Neural cell (in vitro differentiated cells): ENCODE measurements around the gene FHIT. TPM values are rescaled to one million over a fixed set of nuclear protein-coding genes. Genes with fewer than 3 reads are reported as not detected.

Source experiments
- H2AFZ ChIP-seq: fragments of 200-600, 300-800 bp; sonication (generic), shearing (Covaris generic); 2 replicates; pipeline ENCODE4 v1.6.0; 2014; ENCODE audit warnings: low read depth, mild to moderate bottlenecking, antibody characterized with exemption, low read length, moderate library complexity
- H3F3A ChIP-seq: fragments of 200-600 bp; shearing (Covaris generic); 2 replicates; pipeline ENCODE4 v1.6.1; 2016; ENCODE audit warnings: mild to moderate bottlenecking, moderate library complexity, mixed read lengths, antibody characterized with exemption, low read length; ENCODE audit not compliant: insufficient read depth, poor library complexity, severe bottlenecking
- H3K27ac ChIP-seq: fragments of 200-600, 300-800 bp; sonication (generic), shearing (Covaris generic); 2 replicates; pipeline ENCODE4 v1.5.1; 2014; ENCODE audit warnings: mild to moderate bottlenecking, low read length, moderate library complexity
- H3K27me3 ChIP-seq: fragments of 300-800, 200-600 bp; sonication (generic), shearing (Covaris generic); 2 replicates; pipeline ENCODE4 v1.6.0; 2014; ENCODE audit warnings: mild to moderate bottlenecking, low read depth, low read length, moderate library complexity; ENCODE audit not compliant: insufficient read depth
- H3K36me3 ChIP-seq: fragments of 300-800, 200-600 bp; sonication (generic), shearing (Covaris generic); 2 replicates; pipeline ENCODE4 v1.5.1; 2014; ENCODE audit warnings: mild to moderate bottlenecking, antibody characterized with exemption, low read length, moderate library complexity; ENCODE audit not compliant: insufficient read depth
- H3K4me2 ChIP-seq: fragments of 300-800, 200-600 bp; sonication (generic), shearing (Covaris generic); 2 replicates; pipeline ENCODE4 v1.6.0; 2014; ENCODE audit warnings: mild to moderate bottlenecking, low read length
- H3K4me3 ChIP-seq: fragments of 300-800, 200-600 bp; sonication (generic), shearing (Covaris generic); 2 replicates; pipeline ENCODE4 v1.5.1; 2014; ENCODE audit warnings: mild to moderate bottlenecking, low read length, moderate library complexity
- H3K79me2 ChIP-seq: fragments of 200-600 bp; shearing (Covaris generic); replicated peaks from 2 replicates; pipeline ENCODE4 v1.6.0; 2014; ENCODE audit warnings: mild to moderate bottlenecking, low read length, moderate library complexity; ENCODE audit not compliant: insufficient read depth
- H3K9ac ChIP-seq: fragments of 300-800, 200-600 bp; sonication (generic), shearing (Covaris generic); 2 replicates; pipeline ENCODE4 v1.6.1; 2016; ENCODE audit warnings: mild to moderate bottlenecking, low read length, mixed read lengths
- H3K9me2 ChIP-seq: fragments of 200-600 bp; shearing (Covaris generic); 2 replicates; pipeline ENCODE4 v1.6.1; 2016; ENCODE audit warnings: mild to moderate bottlenecking, low read length, mixed read lengths; ENCODE audit not compliant: insufficient read depth
- H3K9me3 ChIP-seq: fragments of 200-600, 300-800 bp; sonication (generic), shearing (Covaris generic); 2 replicates; pipeline ENCODE4 v1.6.1; 2016; ENCODE audit warnings: mild to moderate bottlenecking, mixed run types, low read length, moderate library complexity, mixed read lengths
- H4K20me1 ChIP-seq: fragments of 200-600 bp; shearing (Covaris generic); 2 replicates; pipeline ENCODE4 v1.6.1; 2016; ENCODE audit warnings: mild to moderate bottlenecking, mixed run types; ENCODE audit not compliant: insufficient read depth
- CTCF ChIP-seq: fragments of 450-650 bp; IDR thresholded peaks from 2 replicates; pipeline ENCODE4 v1.5.1; 2014; ENCODE audit warnings: antibody characterized with exemption, mild to moderate bottlenecking, moderate library complexity; ENCODE audit not compliant: poor library complexity, severe bottlenecking
- EP300 ChIP-seq: fragments of 450-650 bp; conservative IDR thresholded peaks from 2 replicates; pipeline ENCODE4 v1.6.1; 2014; ENCODE audit warnings: antibody characterized with exemption, mild to moderate bottlenecking, moderate library complexity; ENCODE audit not compliant: poor library complexity, severe bottlenecking
- EZH2 ChIP-seq: fragments of 200-600, 300-800 bp; shearing (Covaris generic), sonication (generic); IDR thresholded peaks from 2 replicates; pipeline ENCODE4 v1.6.1; 2014; ENCODE audit warnings: antibody characterized with exemption, low read length, borderline replicate concordance, mild to moderate bottlenecking; ENCODE audit not compliant: insufficient read depth, poor library complexity, severe bottlenecking
- MXI1 ChIP-seq: fragments of 450-650 bp; conservative IDR thresholded peaks from 2 replicates; pipeline ENCODE4 v1.6.1; 2014; ENCODE audit warnings: antibody characterized with exemption, mild to moderate bottlenecking; ENCODE audit not compliant: poor library complexity, severe bottlenecking
- POLR2AphosphoS5 ChIP-seq: IDR thresholded peaks from 2 replicates; pipeline ENCODE4 v1.6.1; 2012
- RAD21 ChIP-seq: fragments of 450-650 bp; conservative IDR thresholded peaks from 2 replicates; pipeline ENCODE4 v1.6.1; 2014; ENCODE audit warnings: antibody characterized with exemption, mild to moderate bottlenecking, moderate library complexity
- REST ChIP-seq: IDR thresholded peaks from 2 replicates; pipeline ENCODE4 v1.6.1; 2012; ENCODE audit warnings: borderline replicate concordance
- SMC3 ChIP-seq: fragments of 450-650 bp; conservative IDR thresholded peaks from 2 replicates; pipeline ENCODE4 v1.6.1; 2014; ENCODE audit warnings: antibody characterized with exemption, mild to moderate bottlenecking, moderate library complexity; ENCODE audit not compliant: poor library complexity
- TAF1 ChIP-seq: IDR thresholded peaks from 2 replicates; pipeline ENCODE4 v1.6.1; 2012; ENCODE audit warnings: low read depth
- polyA plus RNA-seq: library from polyadenylated mRNA; depleted of rRNA; stranded (reverse); fragments of >200 nt; gene quantifications from 2 replicates; pipeline ENCODE4 v1.2.3, GENCODE V29; 2014

FHIT gene
- polyA plus RNA-seq, 1 donor from 2014 or later, result not detected

GRCh38 chr3:59775761-59776325, 1475.4 kb downstream of the FHIT start:
- no peaks in the 10 kb centered on the region for H3K9me2 ChIP-seq
- H3F3A ChIP-seq, result no peaks in the 10 kb centered on the region
- H3K36me3 ChIP-seq, result no peaks in the 10 kb centered on the region
- no peaks in the 10 kb centered on the region for H4K20me1 ChIP-seq
- H3K4me3 ChIP-seq, result no peak overlapping the region
- TF ChIP-seq MXI1, result no peak
- no peak for TF ChIP-seq REST
- no peak for TF ChIP-seq POLR2AphosphoS5
- no peak for TF ChIP-seq CTCF
- TF ChIP-seq TAF1, result no peak
- TF ChIP-seq RAD21, result no peak
- TF ChIP-seq EZH2, result no peak
- TF ChIP-seq EP300, result no peak
- TF ChIP-seq SMC3, result no peak
- no peak overlapping the region for H2AFZ ChIP-seq
- no peaks in the 10 kb centered on the region for H3K9me3 ChIP-seq
- no peak overlapping the region for H3K4me2 ChIP-seq
- H3K27ac ChIP-seq, result no peak overlapping the region
- no peak overlapping the region for H3K9ac ChIP-seq
- no peaks in the 10 kb centered on the region for H3K27me3 ChIP-seq
- no peaks in the 10 kb centered on the region for H3K79me2 ChIP-seq

- Histone ChIP-seq H3K27me3 (no peaks in the 10 kb centered on the region), H2AFZ (no peak overlapping the region), H3F3A (no peaks in the 10 kb centered on the region), H3K9me2 (no peaks in the 10 kb centered on the region), H3K4me2 (no peak overlapping the region), H4K20me1 (no peaks in the 10 kb centered on the region), H3K9ac (no peak overlapping the region), H3K36me3 (no peaks in the 10 kb centered on the region), H3K79me2 (no peaks in the 10 kb centered on the region), H3K4me3 (no peak overlapping the region), H3K9me3 (no peaks in the 10 kb centered on the region), H3K27ac (no peak overlapping the region)
- TF ChIP-seq POLR2AphosphoS5 (no peak), EZH2 (no peak), SMC3 (no peak), TAF1 (no peak), RAD21 (no peak), REST (no peak), CTCF (no peak), EP300 (no peak), MXI1 (no peak)
Measured at GRCh38 chr3:59775106-59775505, 1476.1 kb downstream of the FHIT start.
